GM21367 (cell line): Measurements from ENCODE around the gene CBX8.
"Not testable (repeated sequence)": the region's sequence is repeated elsewhere in the genome, so short reads cannot be mapped to it uniquely, and the experiment has no call there.

ENCODE experiments used
- ATAC-seq: cut with Tn5 transposase; IDR thresholded peaks from one replicate; pipeline ENCODE4 v1.9.1; 2021; ENCODE audit not compliant: unreplicated experiment

CBX8 gene

GRCh38 chr17:79757140-79757745 is 39.6 kb downstream of the CBX8 start:
- no peak for ATAC-seq

- no peak for ATAC-seq
Measured at GRCh38 chr17:79755591-79755990, 41.3 kb downstream of the CBX8 start.

- not testable (repeated sequence) for ATAC-seq
Measured at GRCh38 chr17:79754903-79755302, 42.0 kb downstream of the CBX8 start.

GRCh38 chr17:79754370-79754769 is 42.5 kb downstream of the CBX8 start:
- no peak for ATAC-seq

GRCh38 chr17:79752175-79752574 is 44.7 kb downstream of the CBX8 start:
- no peak for ATAC-seq

GRCh38 chr17:79750650-79751545 is 46.0 kb downstream of the CBX8 start:
- ATAC-seq: no peak

- no peak for ATAC-seq
Measured at GRCh38 chr17:79749958-79750357, 46.9 kb downstream of the CBX8 start.

- ATAC-seq: no peak
Measured at GRCh38 chr17:79749156-79749815, 47.6 kb downstream of the CBX8 start.

- ATAC-seq: no peak
Measured at GRCh38 chr17:79748295-79749099, 48.4 kb downstream of the CBX8 start.

- ATAC-seq: no peak
Measured at GRCh38 chr17:79747508-79748294, 49.2 kb downstream of the CBX8 start.

GRCh38 chr17:79746889-79747507 is 49.9 kb downstream of the CBX8 start:
- ATAC-seq: no peak

GRCh38 chr17:79745641-79746105 is 51.2 kb downstream of the CBX8 start:
- no peak for ATAC-seq

- no peak for ATAC-seq
Measured at GRCh38 chr17:79743614-79744013, 53.3 kb downstream of the CBX8 start.

GRCh38 chr17:79742951-79743476 is 53.9 kb downstream of the CBX8 start:
- no peak for ATAC-seq

GRCh38 chr17:79742589-79742918 is 54.3 kb downstream of the CBX8 start:
- ATAC-seq: no peak
